Tibial artery (tissue), 4 donors: ENCODE results near the gene CDC23.
A peak's percentile ranks its signal among the peaks of the same experiment; 100 is the strongest.

Experiments
- DNase-seq, 2 donors: peaks; one replicate each; pipeline ENCODE4 v3.0.0-alpha.2; 2019
- H3K27ac ChIP-seq, 2 donors: fragments of 200-600 bp; sonication (generic) in 1 of 2; 1 replicate in 1 of 2; 2 replicates in 1 of 2; pipeline ENCODE4 v1.5.1; 2018 to 2019; ENCODE audit warnings: mild to moderate bottlenecking in 1 of 2
- H3K27me3 ChIP-seq, 2 donors: fragments of 200-600 bp; sonication (generic) in 1 of 2; one replicate each; pipeline versions ENCODE4 v1.5.1 to v1.6.0; 2016 to 2019
- H3K36me3 ChIP-seq, 3 donors: fragments of 200-600 bp; sonication (generic) in 2 of 3; one replicate each; pipeline ENCODE4 v1.5.1; 2016 to 2019; ENCODE audit warnings: mild to moderate bottlenecking in 2 of 3
- H3K4me1 ChIP-seq, 4 donors: fragments of 200-600 bp; sonication (generic) in 2 of 4; 1 replicate in 3 of 4; 2 replicates in 1 of 4; pipeline ENCODE4 v1.5.1; 2016 to 2019
- H3K4me3 ChIP-seq, 2 donors: fragments of 200-600 bp; sonication (generic) in 1 of 2; 1 replicate in 1 of 2; 2 replicates in 1 of 2; pipeline ENCODE4 v1.5.1; 2018 to 2019; ENCODE audit warnings: mild to moderate bottlenecking in 2 of 2
- H3K9me3 ChIP-seq, 3 donors: fragments of 200-600 bp; sonication (generic) in 1 of 3; one replicate each; pipeline ENCODE4 v1.5.1; 2016 to 2019
- CTCF ChIP-seq, 2 experiments: fragments of 200-600 bp in 1 of 2; fragments of 450-650 bp in 1 of 2; IDR thresholded peaks; one replicate each; pipeline ENCODE4 v1.5.1; 2017 to 2019; ENCODE audit warnings: antibody characterized with exemption in 2 of 2, mild to moderate bottlenecking in 1 of 2, moderate library complexity in 1 of 2
- intact Hi-C: fragments of 100-400 bp; cut with DNase I; formaldehyde crosslinking; loops from one replicate; pipeline ENCODE4 v1.15.0; 2023; ENCODE audit warnings: low total_unique reads

CDC23 gene

GRCh38 chr5:138182808-138183207 lies 30.3 kb downstream of the CDC23 start:
- no peak overlapping the region for H3K27ac ChIP-seq
- H3K27me3 ChIP-seq = no peaks in the 10 kb centered on the region
- no peak for TF ChIP-seq CTCF (IDR thresholded peaks at IDR 0.05)
- no peak overlapping the region for H3K4me3 ChIP-seq
- peaks cover 6 to 8% (median 6%) of the 10 kb centered on the region in 4 donors for H3K4me1 ChIP-seq
- H3K9me3 ChIP-seq = no peaks in the 10 kb centered on the region
- H3K36me3 ChIP-seq = peaks cover 15 to 49% (median 28%) of the 10 kb centered on the region in 3 donors
- intact Hi-C loops = no loop called here
- no peak for DNase-seq

GRCh38 chr5:138180841-138181240 lies 32.3 kb downstream of the CDC23 start:
- Histone ChIP-seq H3K4me1 (peaks cover 6 to 28% (median 21%) of the 10 kb centered on the region in 4 donors), H3K27me3 (no peaks in the 10 kb centered on the region), H3K4me3 (no peak overlapping the region), H3K27ac (no peak overlapping the region), H3K36me3 (peaks cover 0 to 43% (median 11%) of the 10 kb centered on the region in 3 donors), H3K9me3 (no peaks in the 10 kb centered on the region)
- TF ChIP-seq CTCF (IDR thresholded peaks at IDR 0.05) = no peak
- DNase-seq = no peak
- intact Hi-C loops = no loop called here

GRCh38 chr5:138180183-138180782 lies 32.8 kb downstream of the CDC23 start:
- intact Hi-C loops = no loop called here
- Histone ChIP-seq H3K36me3 (peaks cover 5 to 43% (median 12%) of the 10 kb centered on the region in 3 donors), H3K27ac (no peak overlapping the region), H3K4me1 (peaks cover 6 to 28% (median 21%) of the 10 kb centered on the region in 4 donors), H3K4me3 (no peak overlapping the region), H3K9me3 (no peaks in the 10 kb centered on the region), H3K27me3 (no peaks in the 10 kb centered on the region)
- TF ChIP-seq CTCF (IDR thresholded peaks at IDR 0.05) = no peak
- DNase-seq = no peak

- H3K36me3 ChIP-seq = peaks cover 12 to 43% (median 13%) of the 10 kb centered on the region in 3 donors
- H3K27me3 ChIP-seq = no peaks in the 10 kb centered on the region
- no peak overlapping the region for H3K27ac ChIP-seq
- intact Hi-C loops = no loop called here
- no peak for DNase-seq
- H3K4me3 ChIP-seq = peak overlapping the region; percentile 66 to 83
- H3K4me1 ChIP-seq = peaks cover 6 to 28% (median 21%) of the 10 kb centered on the region in 4 donors
- TF ChIP-seq CTCF (IDR thresholded peaks at IDR 0.05) = no peak
- no peaks in the 10 kb centered on the region for H3K9me3 ChIP-seq
Measured at GRCh38 chr5:138179277-138179857, 33.8 kb downstream of the CDC23 start.

GRCh38 chr5:138178516-138179276 lies 34.4 kb downstream of the CDC23 start, which contains the start of the genes BRD8 and KIF20A:
BRD8 (minus strand) TSS chr5:138178630; CDS start chr5:138178614, 16 bp downstream.
KIF20A (plus strand) TSS chr5:138179112; CDS start chr5:138179681, 569 bp downstream.
- H3K9me3 ChIP-seq = no peaks in the 10 kb centered on the region
- peaks cover 16 to 43% (median 18%) of the 10 kb centered on the region in 3 donors for H3K36me3 ChIP-seq
- no peaks in the 10 kb centered on the region for H3K27me3 ChIP-seq
- intact Hi-C loops = no loop called here
- no peak for TF ChIP-seq CTCF (IDR thresholded peaks at IDR 0.05)
- peaks cover 6 to 28% (median 21%) of the 10 kb centered on the region in 4 donors for H3K4me1 ChIP-seq
- peak; percentile 97 to 98 for DNase-seq
- peak within 1 kb of the TSS; percentile 66 to 83 for H3K4me3 ChIP-seq
- peak within 1 kb of the TSS; percentile 77 to 78 for H3K27ac ChIP-seq
